Erythroblast (primary cell): Measurements from ENCODE around the gene C10orf143.

Experiments used
- DNase-seq, 2 experiments: peaks; one replicate each; lab custom pipeline; 2025; lab: John Stamatoyannopoulos, UW
- GATA1 ChIP-seq: IDR thresholded peaks from 2 replicates; pipeline ENCODE4 v1.6.1; 2011; ENCODE audit warnings: low read depth, mild to moderate bottlenecking, control low read depth, low read length, moderate library complexity
- POLR2A ChIP-seq: IDR thresholded peaks from 2 replicates; pipeline ENCODE4 v1.6.1; 2011; ENCODE audit warnings: mild to moderate bottlenecking, low read length

Gene C10orf143

GRCh38 chr10:130023454-130024230, 87.0 kb downstream of the C10orf143 start:
- no peak for TF ChIP-seq POLR2A
- TF ChIP-seq GATA1, result no peak

DNA sequence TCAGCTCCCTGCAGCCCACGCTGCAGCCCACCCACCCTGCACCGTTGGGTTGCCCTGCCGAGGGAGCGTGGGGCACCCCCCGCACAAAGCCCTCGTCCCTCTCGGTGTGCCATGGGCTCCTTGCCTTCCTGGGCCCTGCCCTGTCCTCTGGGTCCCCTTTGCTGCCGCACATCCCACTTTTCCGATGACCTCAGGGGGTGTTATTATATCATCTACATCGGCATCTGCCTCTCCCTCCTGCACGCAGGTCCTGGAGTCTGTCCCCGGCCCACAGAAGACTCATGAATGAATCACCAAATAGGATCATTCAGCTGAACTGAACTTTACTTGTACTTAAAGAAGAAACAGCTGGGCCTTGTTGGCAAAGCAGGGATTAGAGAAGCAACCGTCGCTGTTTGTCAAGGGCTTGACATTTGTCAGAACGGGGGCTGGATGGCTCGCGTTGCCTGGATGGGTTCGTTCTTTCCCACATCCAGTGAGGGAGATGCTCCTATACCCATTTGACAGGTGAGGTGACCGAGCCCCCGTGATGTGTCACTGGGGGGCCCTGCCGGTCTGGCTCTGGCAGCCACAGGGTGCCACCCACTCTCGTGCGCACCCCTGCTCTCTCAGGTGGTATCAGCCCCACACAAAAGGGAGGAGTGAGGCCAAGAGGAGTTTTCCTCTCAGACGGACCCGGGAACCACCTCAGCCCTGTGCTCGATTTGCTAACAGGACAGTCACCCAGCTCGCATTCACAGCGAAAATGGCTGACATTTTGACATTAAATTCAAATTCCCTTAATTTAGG, 87.9 kb downstream of the C10orf143 start:
- no peak for TF ChIP-seq POLR2A
- no peak for TF ChIP-seq GATA1
- no peak for DNase-seq

More at GRCh38 chr10:130023454-130024230, 87.0 kb downstream of the C10orf143 start:
- no peak for DNase-seq

DNA sequence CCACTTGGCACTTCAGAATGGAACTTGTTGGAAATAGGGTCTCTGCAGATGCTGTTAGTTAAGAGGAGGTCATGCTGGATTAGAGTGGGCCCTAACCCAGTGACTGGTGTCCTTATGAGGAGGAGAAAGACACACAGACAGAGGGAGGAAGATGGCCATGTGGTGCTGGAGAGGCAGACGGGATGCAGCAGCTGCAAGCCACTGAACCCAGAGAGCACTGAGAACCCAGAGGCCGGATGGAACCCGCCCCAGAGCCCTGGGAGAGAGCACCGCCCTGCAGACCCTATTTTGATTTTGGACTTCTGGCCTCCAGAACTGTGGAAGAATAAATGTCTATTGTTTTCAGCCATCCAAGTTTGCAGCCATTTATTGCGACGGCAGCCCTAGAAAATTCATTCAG, 88.5 kb downstream of the C10orf143 start:
- TF ChIP-seq GATA1 (no peak), POLR2A (no peak)
- no peak for DNase-seq

GRCh38 chr10:130021383-130021950, 89.2 kb downstream of the C10orf143 start:
- TF ChIP-seq GATA1 (no peak), POLR2A (no peak)
- DNase-seq, result no peak

DNA sequence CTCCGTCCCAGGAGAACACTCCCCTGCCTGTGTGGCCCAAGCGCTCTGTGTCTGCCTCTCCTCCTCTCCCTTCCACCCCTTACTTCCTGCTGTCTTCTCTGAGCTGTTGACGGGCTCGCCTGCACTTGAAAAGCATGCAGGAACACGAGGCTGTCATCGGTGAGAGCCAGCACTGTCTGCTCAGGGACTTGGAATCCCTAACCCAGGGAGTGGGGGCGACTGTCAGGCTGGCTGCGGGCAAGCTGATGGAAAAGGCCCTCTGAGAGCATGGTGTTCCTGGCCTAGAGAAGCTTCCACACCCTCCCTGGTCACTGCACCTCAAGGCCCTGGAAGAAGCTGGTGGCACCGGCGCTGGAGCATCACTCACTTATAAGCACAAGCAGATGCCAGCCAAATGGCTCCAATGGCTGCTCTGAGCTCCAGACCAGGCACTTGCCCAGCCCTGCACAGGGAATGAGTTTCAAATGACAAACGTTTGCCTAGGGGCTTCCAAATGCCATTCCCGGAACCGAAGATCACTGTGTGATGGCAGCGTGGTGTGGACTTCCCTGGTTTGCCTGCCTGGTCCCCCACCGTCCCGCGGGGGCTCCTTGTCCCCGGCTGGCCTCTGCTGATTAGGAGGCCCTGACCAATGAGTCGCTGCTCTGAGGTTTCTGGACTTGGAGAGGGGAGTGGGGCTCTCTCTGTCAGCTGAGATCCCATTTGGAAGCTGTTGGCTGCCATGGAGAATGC, 89.8 kb downstream of the C10orf143 start:
- no peak for DNase-seq
- no peak for TF ChIP-seq POLR2A
- TF ChIP-seq GATA1, result no peak

- no peak for TF ChIP-seq GATA1
- TF ChIP-seq POLR2A, result no peak
- no peak for DNase-seq
These were observed 91.9 kb downstream of the C10orf143 start for GRCh38 chr10:130018730-130019185.

GRCh38 chr10:130018265-130018664, 92.4 kb downstream of the C10orf143 start:
- TF ChIP-seq POLR2A, result no peak
- no peak for TF ChIP-seq GATA1
- DNase-seq, result no peak

DNA sequence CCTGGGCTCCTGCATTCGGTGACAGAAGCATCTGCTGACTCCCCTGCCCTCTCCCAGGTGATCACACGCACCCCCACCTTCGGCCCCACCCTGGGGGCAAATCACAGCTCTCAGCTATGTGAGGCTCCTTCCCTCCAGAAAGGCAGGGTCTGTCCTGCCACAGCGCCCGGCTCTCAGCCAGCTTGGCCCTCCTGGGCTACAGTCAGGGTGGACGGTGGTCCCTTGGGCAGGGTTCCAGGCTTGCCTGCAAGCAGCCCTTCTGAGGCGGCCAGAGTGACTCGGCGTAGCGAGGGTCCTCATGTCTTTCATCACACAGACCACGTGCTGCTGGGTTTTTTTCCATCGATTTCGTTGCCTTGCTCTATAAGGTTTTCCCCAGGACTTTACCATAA, 93.0 kb downstream of the C10orf143 start:
- TF ChIP-seq POLR2A (no peak), GATA1 (no peak)

GRCh38 chr10:130016993-130017630, 93.5 kb downstream of the C10orf143 start:
- no peak for DNase-seq
- TF ChIP-seq POLR2A (no peak), GATA1 (no peak)

More for the DNA sequence above, 93.0 kb downstream of the C10orf143 start:
- no peak for DNase-seq

DNA sequence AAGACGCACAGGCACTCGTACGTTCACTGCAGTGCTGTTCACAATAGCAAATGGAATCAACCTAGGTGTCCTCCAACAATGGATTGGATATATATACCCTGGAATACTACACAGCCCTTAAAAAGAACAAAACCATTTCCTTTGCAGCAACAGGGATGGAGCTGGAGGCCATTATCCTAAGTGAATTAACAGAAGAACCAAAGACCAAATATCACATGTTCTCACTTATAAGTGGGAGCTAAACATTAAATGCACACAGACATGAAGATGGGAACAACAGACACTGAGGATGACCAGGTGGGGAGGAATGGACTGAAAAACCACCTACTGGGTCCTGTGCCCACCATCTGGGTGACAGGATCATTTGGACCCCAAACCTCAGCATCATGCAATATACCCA, 94.5 kb downstream of the C10orf143 start:
- TF ChIP-seq POLR2A, result no peak
- TF ChIP-seq GATA1, result no peak
- no peak for DNase-seq

GRCh38 chr10:130015075-130015695, 95.4 kb downstream of the C10orf143 start:
- TF ChIP-seq POLR2A (no peak), GATA1 (no peak)
- no peak for DNase-seq
